ENCODE results near the gene THAP12.

DNA sequence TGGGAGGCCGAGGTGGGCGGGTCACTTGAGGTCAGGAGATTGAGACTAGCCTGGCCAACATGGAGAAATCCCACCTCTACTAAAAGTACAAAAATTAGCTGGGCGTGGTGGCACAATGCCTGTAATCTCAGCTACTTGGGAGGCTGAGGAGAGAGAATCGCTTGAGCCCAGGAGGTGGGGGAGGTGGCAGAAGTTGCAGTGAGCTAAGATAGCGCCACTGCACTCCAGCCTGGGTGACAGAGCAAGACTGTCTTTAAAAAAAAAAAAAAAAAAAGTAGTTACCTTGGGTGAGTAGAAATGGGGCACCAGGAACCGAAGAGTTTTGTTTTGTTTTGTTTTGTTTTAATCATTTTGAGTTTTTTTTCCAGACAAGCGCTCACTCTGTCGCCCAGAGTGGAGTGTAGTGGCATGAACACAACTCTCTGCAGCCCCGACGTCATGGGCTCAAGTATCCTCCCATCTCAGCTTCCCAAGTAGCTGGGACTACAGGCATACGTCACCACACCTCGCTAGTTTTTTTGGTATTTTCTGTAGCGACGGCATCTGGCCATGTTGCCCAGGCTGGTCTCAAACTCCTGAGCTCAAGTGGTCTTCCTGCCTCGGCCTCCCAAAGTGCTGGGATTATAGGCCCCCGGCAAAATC, 15.8 kb downstream of the THAP12 start:
- TF ChIP-seq POLR2A (IDR thresholded peaks at IDR 0.05) = no peak
- TF ChIP-seq, protein P1, sequence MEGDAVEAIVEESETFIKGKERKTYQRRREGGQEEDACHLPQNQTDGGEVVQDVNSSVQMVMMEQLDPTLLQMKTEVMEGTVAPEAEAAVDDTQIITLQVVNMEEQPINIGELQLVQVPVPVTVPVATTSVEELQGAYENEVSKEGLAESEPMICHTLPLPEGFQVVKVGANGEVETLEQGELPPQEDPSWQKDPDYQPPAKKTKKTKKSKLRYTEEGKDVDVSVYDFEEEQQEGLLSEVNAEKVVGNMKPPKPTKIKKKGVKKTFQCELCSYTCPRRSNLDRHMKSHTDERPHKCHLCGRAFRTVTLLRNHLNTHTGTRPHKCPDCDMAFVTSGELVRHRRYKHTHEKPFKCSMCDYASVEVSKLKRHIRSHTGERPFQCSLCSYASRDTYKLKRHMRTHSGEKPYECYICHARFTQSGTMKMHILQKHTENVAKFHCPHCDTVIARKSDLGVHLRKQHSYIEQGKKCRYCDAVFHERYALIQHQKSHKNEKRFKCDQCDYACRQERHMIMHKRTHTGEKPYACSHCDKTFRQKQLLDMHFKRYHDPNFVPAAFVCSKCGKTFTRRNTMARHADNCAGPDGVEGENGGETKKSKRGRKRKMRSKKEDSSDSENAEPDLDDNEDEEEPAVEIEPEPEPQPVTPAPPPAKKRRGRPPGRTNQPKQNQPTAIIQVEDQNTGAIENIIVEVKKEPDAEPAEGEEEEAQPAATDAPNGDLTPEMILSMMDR (IDR thresholded peaks at IDR 0.05) = no peak
